B cell (primary cell): ENCODE results near the gene S100A13. TPM values are rescaled to one million over a fixed set of nuclear protein-coding genes. Genes with fewer than 3 reads are reported as not detected.

Experiments
- ATAC-seq: fragments of 200-7000 bp; cut with Tn5 transposase; one replicate; pipeline ENCODE4 v1.10.0; 2021; ENCODE audit warnings: low read depth, mild to moderate bottlenecking, moderate number of reproducible peaks, moderate library complexity
- CTCF ChIA-PET: fragments of 350-600 bp; sonication (Branson Sonifier 250); formaldehyde crosslinking; loops from one replicate; lab custom pipeline; 2021; ENCODE audit warnings: antibody characterized with exemption, inconsistent platforms; lab: Charles Lee
- POLR2A ChIA-PET: fragments of 350-600 bp; sonication (Branson Sonifier 250); formaldehyde crosslinking; loops from one replicate; lab custom pipeline; 2021; ENCODE audit warnings: antibody characterized with exemption; lab: Charles Lee
- DNase-seq: peaks from one replicate; pipeline ENCODE4 v3.0.0; 2013
- H2AFZ ChIP-seq: 2 replicates; pipeline ENCODE4 v1.6.1; 2012; ENCODE audit warnings: mild to moderate bottlenecking, low read depth, low read length; ENCODE audit not compliant: insufficient read depth, poor library complexity, severe bottlenecking
- H3K27ac ChIP-seq, 2 donors: 1 replicate in 1 of 2; 2 replicates in 1 of 2; pipeline ENCODE4 v1.5.1; 2012 to 2013; ENCODE audit warnings: low read length in 2 of 2, mild to moderate bottlenecking in 2 of 2, moderate library complexity in 1 of 2
- H3K27me3 ChIP-seq, 4 experiments: fragments of 200-600 bp in 1 of 4; sonication (generic) in 1 of 4; replicated peaks in 1 of 4; 1 replicate in 2 of 4; 2 replicates in 2 of 4; pipeline versions ENCODE4 v1.6.1 to v1.7.0; 2013 to 2016; ENCODE audit warnings: low read length in 3 of 4, mild to moderate bottlenecking in 2 of 4, mixed read lengths in 1 of 4, moderate library complexity in 1 of 4; ENCODE audit not compliant: insufficient read depth in 4 of 4, control insufficient read depth in 3 of 4; ENCODE audit errors: control extremely low read depth in 1 of 4
- H3K36me3 ChIP-seq, 2 experiments: replicated peaks in 1 of 2; 1 replicate in 1 of 2; 2 replicates in 1 of 2; pipeline versions ENCODE4 v1.6.1 to v1.7.1; 2013; ENCODE audit warnings: low read length in 1 of 2; ENCODE audit not compliant: insufficient read depth in 2 of 2, control insufficient read depth in 1 of 2; ENCODE audit errors: control extremely low read depth in 1 of 2, extremely low read depth in 1 of 2
- H3K4me1 ChIP-seq, 2 donors: fragments of 200-600 bp in 1 of 2; sonication (generic) in 1 of 2; 1 replicate in 1 of 2; 2 replicates in 1 of 2; pipeline versions ENCODE4 v1.5.1 to v1.6.1; 2013 to 2017; ENCODE audit warnings: low read length in 2 of 2; ENCODE audit not compliant: control insufficient read depth in 2 of 2, insufficient read depth in 2 of 2
- H3K4me2 ChIP-seq: replicated peaks from 2 replicates; pipeline ENCODE3; 2012; ENCODE audit warnings: mild to moderate bottlenecking, low read depth, low read length; ENCODE audit not compliant: poor library complexity, severe bottlenecking
- H3K4me3 ChIP-seq, 5 experiments: fragments of 200-600 bp in 1 of 5; sonication (generic) in 1 of 5; 1 replicate in 3 of 5; 2 replicates in 2 of 5; pipeline versions ENCODE4 v1.5.1 to v1.7.0; 2011 to 2016; ENCODE audit warnings: low read length in 4 of 5, mild to moderate bottlenecking in 4 of 5, low read depth in 2 of 5, control low read depth in 1 of 5, moderate library complexity in 1 of 5; ENCODE audit not compliant: insufficient read depth in 1 of 5; ENCODE audit errors: control extremely low read depth in 1 of 5, extremely low read depth in 1 of 5
- H3K79me2 ChIP-seq: fragments of 200-600 bp; sonication (generic); one replicate; pipeline ENCODE4 v1.6.0; 2016; ENCODE audit warnings: low read length; ENCODE audit not compliant: control insufficient read depth, insufficient read depth
- H3K9ac ChIP-seq: fragments of 200-600 bp; sonication (generic); 2 replicates; pipeline ENCODE4 v1.6.1; 2017; ENCODE audit warnings: mild to moderate bottlenecking, low read length, moderate library complexity
- H3K9me3 ChIP-seq, 3 donors: one replicate each; pipeline versions ENCODE4 v1.6.1 to v1.7.1; 2013; ENCODE audit warnings: low read length in 2 of 3; ENCODE audit not compliant: control insufficient read depth in 2 of 3, insufficient read depth in 1 of 3; ENCODE audit errors: control extremely low read depth in 1 of 3
- H4K20me1 ChIP-seq: 2 replicates; pipeline ENCODE4 v1.6.0; 2012; ENCODE audit warnings: mild to moderate bottlenecking, low read length; ENCODE audit not compliant: insufficient read depth, control insufficient read depth, poor library complexity, severe bottlenecking
- H3K27ac Mint-ChIP-seq: one replicate; pipeline ENCODE4 v1.8.0; 2021; ENCODE audit warnings: mixed read lengths
- H3K27me3 Mint-ChIP-seq: one replicate; pipeline ENCODE4 v1.8.0; 2021; ENCODE audit warnings: mixed read lengths
- H3K4me1 Mint-ChIP-seq: one replicate; pipeline ENCODE4 v1.8.0; 2021; ENCODE audit warnings: mixed read lengths
- H3K4me3 Mint-ChIP-seq: one replicate; pipeline ENCODE4 v1.8.0; 2021; ENCODE audit warnings: mixed read lengths
- H3K9me3 Mint-ChIP-seq: one replicate; pipeline ENCODE4 v1.8.0; 2022; ENCODE audit warnings: mixed read lengths; ENCODE audit not compliant: insufficient read depth
- CTCF ChIP-seq: fragments of 200-600 bp; IDR thresholded peaks from one replicate; pipeline ENCODE4 v1.8.0; 2022; ENCODE audit warnings: antibody characterized with exemption, mild to moderate bottlenecking
- EZH2 ChIP-seq: IDR thresholded peaks from 2 replicates; pipeline ENCODE4 v1.6.1; 2012; ENCODE audit warnings: borderline replicate concordance, low read depth, mild to moderate bottlenecking, moderate library complexity, low read length; ENCODE audit not compliant: insufficient read depth, poor library complexity, severe bottlenecking
- WGBS: methylation state at CpG from one replicate; pipeline ENCODE4 v1.1.5; 2013; ENCODE audit warnings: missing lambda C conversion rate; ENCODE audit not compliant: insufficient coverage; 5-methylcytosine and 5-hydroxymethylcytosine counted together
- intact Hi-C: fragments of 100-400 bp; cut with micrococcal nuclease; formaldehyde crosslinking; loops from one replicate; pipeline ENCODE4 v1.10.0; 2022
- polyA plus RNA-seq: library from polyadenylated mRNA; depleted of rRNA; stranded (reverse); fragments of >200 nt; gene quantifications from 2 replicates; pipeline ENCODE4 v1.2.3, GENCODE V29; 2012
- total RNA-seq, 2 donors: library from RNA; stranded (reverse); fragments of 120-200 nt in 1 of 2; gene quantifications; 1 replicate in 1 of 2; 2 replicates in 1 of 2; pipeline versions ENCODE4 v1.2.3 to v1.2.4, GENCODE V29; 2013 to 2022

Gene S100A13
- total and polyA plus RNA-seq, 2 donors (not counting 1 experiment from before 2014, with no cell fraction given), result 9.8 to 17.8 TPM

GRCh38 chr1:153633754-153634665, 6.7 kb upstream of the S100A13 start, which contains the start of gene CHTOP:
Gene CHTOP, plus strand, starts transcription at chr1:153634066. Its CDS starts 2,523 bp downstream, at chr1:153636589.
- POLR2A ChIA-PET, result interaction anchor here (0.6 to 2.7 kb wide), 32 partner anchors 10 to 1870 kb away, joined by 3 to 17 read pairs (median 4); partner anchors contain the start of genes CREB3L4, ILF2, INTS3 and JTB
- Histone ChIP-seq H3K9me3 (peaks cover 0 to 7% (median 0%) of the 10 kb centered on the region in 3 donors), H4K20me1 (peaks cover 18% of the 10 kb centered on the region), H3K27ac (peak within 1 kb of the TSS; percentile 97 to 99), H3K27me3 (no peaks in the 10 kb centered on the region), H3K4me3 (peak within 1 kb of the TSS; percentile 90 to 100 (median 99)), H3K79me2 (peaks cover 48% of the 10 kb centered on the region), H3K9ac (peak within 1 kb of the TSS; percentile 99), H3K4me2 (peak within 1 kb of the TSS; percentile 76), H2AFZ (peak within 1 kb of the TSS; percentile 69), H3K36me3 (peaks cover 18 to 31% of the 10 kb centered on the region in 2 experiments), H3K4me1 (peaks cover 9 to 24% of the 10 kb centered on the region in 2 donors)
- TF ChIP-seq CTCF, result no peak
- TF ChIP-seq EZH2, result no peak
- Mint-ChIP-seq H3K27ac (peak within 1 kb of the TSS; percentile 100), H3K9me3 (no peaks in the 10 kb centered on the region), H3K27me3 (no peaks in the 10 kb centered on the region), H3K4me1 (peaks cover 39% of the 10 kb centered on the region), H3K4me3 (peak within 1 kb of the TSS; percentile 97)
- DNase-seq (peak; percentile 99), ATAC-seq (peak; percentile 89)
- intact Hi-C loops, result loop anchor here (1.0 to 10.0 kb wide), 9 partner anchors 24 to 149 kb away; partner anchors contain the start of genes S100A6 and SNAPIN
- 4% methylated on average over 60 of the region's 65 CpGs for WGBS
- CTCF ChIA-PET, result interaction anchor here (0.5 to 3.3 kb wide), 12 partner anchors 10 to 638 kb away, joined by 3 to 32 read pairs (median 4); partner anchors contain the start of gene CREB3L4
